ENCODE data around the gene NINL. TPM values are rescaled to one million over a fixed set of nuclear protein-coding genes. Genes with fewer than 3 reads are reported as not detected.
"Not testable (repeated sequence)": the region's sequence is repeated elsewhere in the genome, so short reads cannot be mapped to it uniquely, and the experiment has no call there.

Gene NINL
- total RNA-seq, 1 experiment from 2014 or later: 7.2 TPM

DNA sequence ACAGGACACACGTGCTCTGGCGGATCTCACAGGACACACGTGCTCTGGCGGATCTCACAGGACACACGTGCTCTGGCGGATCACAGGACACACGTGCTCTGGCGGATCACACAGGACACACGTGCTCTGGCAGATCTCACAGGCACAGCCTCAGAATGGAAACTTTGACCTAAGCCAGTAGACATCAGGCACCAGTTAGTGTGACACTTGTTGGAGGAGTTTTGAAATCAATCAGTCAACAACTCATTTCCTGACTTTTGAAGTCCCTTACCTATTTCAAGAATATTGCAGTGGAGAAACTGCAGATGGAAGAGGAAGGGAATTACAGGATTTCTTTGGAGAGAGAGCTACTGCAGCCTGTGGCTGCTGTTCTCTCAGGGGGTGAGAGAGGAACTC is 17.6 kb upstream of the NINL start:
- CTCF ChIA-PET; BruUV-seq (replicated peaks); H3K9me3 ChIP-seq (ENCODE audit: control insufficient read depth in 1 of 2, insufficient read depth in 1 of 2, low read depth in 1 of 2, low read length in 2 of 2); H4K20me1 ChIP-seq (ENCODE audit: insufficient read depth); H3K9me2 ChIP-seq (ENCODE audit: insufficient read depth); DNase-seq (ENCODE audit: low read depth, low spot score); H3K79me2 ChIP-seq (ENCODE audit: insufficient read depth, low read length); H2AFZ ChIP-seq (ENCODE audit: low read depth, low read length, poor library complexity, severe bottlenecking); H3K27ac ChIP-seq (ENCODE audit: low read depth, low read length); H3K9ac ChIP-seq (ENCODE audit: low read length); ATAC-seq; H3K4me1 ChIP-seq (ENCODE audit: control insufficient read depth in 1 of 2, insufficient read depth in 2 of 2, low read length in 2 of 2); H3K36me3 ChIP-seq (ENCODE audit: control insufficient read depth in 1 of 2, insufficient read depth in 2 of 2, low read length in 2 of 2); H3K27me3 ChIP-seq (ENCODE audit: insufficient read depth, low read length); H3K4me3 ChIP-seq (replicated peaks in 1 of 2; ENCODE audit: low read depth in 1 of 2, low read length in 2 of 2); intact Hi-C loops (cut with micrococcal nuclease); H3K4me2 ChIP-seq (ENCODE audit: low read length); RAD21 ChIA-PET (ENCODE audit: low non-redundant PET in 1 of 2, low total read pairs in 2 of 2, uncharacterized antibody in 2 of 2, unreplicated experiment in 2 of 2): not testable (repeated sequence)
- POLR2A ChIA-PET: interaction anchor here (0.7 kb wide), 1 partner anchor 16 kb away, joined by 3 read pairs; no protein-coding TSS in a partner anchor

DNA sequence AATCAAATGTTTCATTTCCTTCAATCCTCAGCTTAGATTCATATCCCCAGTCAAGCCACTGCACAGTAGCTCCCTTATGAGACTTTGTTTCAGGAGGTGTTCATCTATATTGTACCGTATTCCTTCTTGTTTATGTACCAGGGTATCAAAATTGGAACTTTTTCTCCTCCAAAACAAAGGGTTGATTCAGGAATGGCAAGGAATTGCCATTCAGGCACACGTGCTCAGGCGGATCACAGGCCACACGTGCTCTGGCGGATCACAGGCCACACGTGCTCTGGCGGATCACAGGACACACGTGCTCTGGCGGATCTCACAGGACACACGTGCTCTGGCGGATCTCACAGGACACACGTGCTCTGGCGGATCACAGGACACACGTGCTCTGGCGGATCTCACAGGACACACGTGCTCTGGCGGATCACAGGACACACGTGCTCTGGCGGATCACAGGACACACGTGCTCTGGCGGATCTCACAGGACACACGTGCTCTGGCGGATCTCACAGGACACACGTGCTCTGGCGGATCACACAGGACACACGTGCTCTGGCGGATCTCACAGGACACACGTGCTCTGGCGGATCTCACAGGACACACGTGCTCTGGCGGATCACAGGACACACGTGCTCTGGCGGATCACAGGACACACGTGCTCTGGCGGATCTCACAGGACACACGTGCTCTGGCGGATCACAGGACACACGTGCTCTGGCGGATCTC is 17.0 kb upstream of the NINL start:
- H3K27me3 ChIP-seq (ENCODE audit: insufficient read depth, low read length); H3K79me2 ChIP-seq (ENCODE audit: insufficient read depth, low read length); intact Hi-C loops (cut with micrococcal nuclease); POLR2A ChIA-PET; CTCF ChIA-PET; H3K9ac ChIP-seq (ENCODE audit: low read length); DNase-seq (ENCODE audit: low read depth, low spot score); H2AFZ ChIP-seq (ENCODE audit: low read depth, low read length, poor library complexity, severe bottlenecking); H3K4me3 ChIP-seq (replicated peaks in 1 of 2; ENCODE audit: low read depth in 1 of 2, low read length in 2 of 2); H3K9me2 ChIP-seq (ENCODE audit: insufficient read depth); H3K4me1 ChIP-seq (ENCODE audit: control insufficient read depth in 1 of 2, insufficient read depth in 2 of 2, low read length in 2 of 2); H3K27ac ChIP-seq (ENCODE audit: low read depth, low read length); RAD21 ChIA-PET (ENCODE audit: low non-redundant PET in 1 of 2, low total read pairs in 2 of 2, uncharacterized antibody in 2 of 2, unreplicated experiment in 2 of 2); H4K20me1 ChIP-seq (ENCODE audit: insufficient read depth); H3K9me3 ChIP-seq (ENCODE audit: control insufficient read depth in 1 of 2, insufficient read depth in 1 of 2, low read depth in 1 of 2, low read length in 2 of 2); ATAC-seq; BruUV-seq (replicated peaks); H3K36me3 ChIP-seq (ENCODE audit: control insufficient read depth in 1 of 2, insufficient read depth in 2 of 2, low read length in 2 of 2); H3K4me2 ChIP-seq (ENCODE audit: low read length): not testable (repeated sequence)

DNA sequence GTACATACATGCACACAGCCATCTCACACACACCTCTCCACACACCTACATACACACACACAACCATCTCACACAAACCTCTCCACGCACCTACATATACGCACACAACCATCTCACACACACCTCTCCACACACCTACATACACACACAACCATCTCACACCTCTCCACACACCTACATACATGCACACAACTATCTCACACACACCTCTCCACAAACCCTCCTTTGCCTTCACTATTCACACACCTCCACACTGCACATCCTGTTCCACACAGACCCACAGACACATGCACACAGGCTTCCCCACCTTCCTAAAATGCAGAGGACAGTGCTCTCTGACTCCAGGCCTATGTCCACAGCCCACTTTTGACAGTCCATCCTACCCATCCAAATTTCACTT is 16.3 kb upstream of the NINL start:
- Histone ChIP-seq H3K36me3 (ENCODE audit: control insufficient read depth in 1 of 2, insufficient read depth in 2 of 2, low read length in 2 of 2) (no peaks in the 10 kb centered on the region), H3K9ac (ENCODE audit: low read length) (no peak overlapping the region), H3K9me3 (ENCODE audit: control insufficient read depth in 1 of 2, insufficient read depth in 1 of 2, low read depth in 1 of 2, low read length in 2 of 2) (no peaks in the 10 kb centered on the region), H3K4me3 (replicated peaks in 1 of 2; ENCODE audit: low read depth in 1 of 2, low read length in 2 of 2) (no peak overlapping the region), H4K20me1 (ENCODE audit: insufficient read depth) (no peaks in the 10 kb centered on the region), H3K4me2 (ENCODE audit: low read length) (no peak overlapping the region), H3K27me3 (ENCODE audit: insufficient read depth, low read length) (no peaks in the 10 kb centered on the region), H3K9me2 (ENCODE audit: insufficient read depth) (no peaks in the 10 kb centered on the region), H3K27ac (ENCODE audit: low read depth, low read length) (no peak overlapping the region), H3K79me2 (ENCODE audit: insufficient read depth, low read length) (no peaks in the 10 kb centered on the region), H2AFZ (ENCODE audit: low read depth, low read length, poor library complexity, severe bottlenecking) (no peak overlapping the region), H3K4me1 (ENCODE audit: control insufficient read depth in 1 of 2, insufficient read depth in 2 of 2, low read length in 2 of 2) (no peaks in the 10 kb centered on the region)
- no peak for TF ChIP-seq RAD21 (IDR thresholded peaks at IDR 0.05; ENCODE audit: low read depth)
- TF ChIP-seq FOSL1 (IDR thresholded peaks at IDR 0.05; ENCODE audit: low read depth): no peak
- no peak for TF ChIP-seq YY1 (IDR thresholded peaks at IDR 0.05; ENCODE audit: extremely low read depth, insufficient replicate concordance, low read depth, low read length)
- TF ChIP-seq EZH2phosphoT487 (IDR thresholded peaks at IDR 0.05; ENCODE audit: borderline replicate concordance): no peak
- no peak for TF ChIP-seq SRF (IDR thresholded peaks at IDR 0.05; ENCODE audit: low read depth)
- BruUV-seq (replicated peaks): no TSS peak
- intact Hi-C loops (cut with micrococcal nuclease): no loop called here
- no peak for DNase-seq (ENCODE audit: low read depth, low spot score)
- no peak for ATAC-seq
- POLR2A ChIA-PET: no interaction called here
- RAD21 ChIA-PET (ENCODE audit: low non-redundant PET in 1 of 2, low total read pairs in 2 of 2, uncharacterized antibody in 2 of 2, unreplicated experiment in 2 of 2): no interaction called here
- CTCF ChIA-PET: no interaction called here
